Vagina (tissue), 2 donors: Measurements from ENCODE around the gene SIGLEC11.
"Not testable (repeated sequence)": the region's sequence is repeated elsewhere in the genome, so short reads cannot be mapped to it uniquely, and the experiment has no call there.

Experiments
- POLR2A ChIP-seq, 2 donors: fragments of 450-650 bp; IDR thresholded peaks; one replicate each; pipeline ENCODE4 v1.6.1; 2017; ENCODE audit warnings: antibody characterized with exemption in 2 of 2, mild to moderate bottlenecking in 2 of 2, moderate library complexity in 2 of 2
- TF ChIP-seq, protein P1 (sequence below), 3 experiments: fragments of 450-650 bp in 2 of 3; fragments of 200-600 bp in 1 of 3; sonication (generic) in 1 of 3; IDR thresholded peaks; one replicate each; pipeline ENCODE4 v1.5.1; 2017 to 2019; ENCODE audit warnings: antibody characterized with exemption in 3 of 3, mild to moderate bottlenecking in 2 of 3, moderate library complexity in 2 of 3

GRCh38 chr19:49958144-49958543, 2.8 kb downstream of the SIGLEC11 start:
- TF ChIP-seq, protein P1, sequence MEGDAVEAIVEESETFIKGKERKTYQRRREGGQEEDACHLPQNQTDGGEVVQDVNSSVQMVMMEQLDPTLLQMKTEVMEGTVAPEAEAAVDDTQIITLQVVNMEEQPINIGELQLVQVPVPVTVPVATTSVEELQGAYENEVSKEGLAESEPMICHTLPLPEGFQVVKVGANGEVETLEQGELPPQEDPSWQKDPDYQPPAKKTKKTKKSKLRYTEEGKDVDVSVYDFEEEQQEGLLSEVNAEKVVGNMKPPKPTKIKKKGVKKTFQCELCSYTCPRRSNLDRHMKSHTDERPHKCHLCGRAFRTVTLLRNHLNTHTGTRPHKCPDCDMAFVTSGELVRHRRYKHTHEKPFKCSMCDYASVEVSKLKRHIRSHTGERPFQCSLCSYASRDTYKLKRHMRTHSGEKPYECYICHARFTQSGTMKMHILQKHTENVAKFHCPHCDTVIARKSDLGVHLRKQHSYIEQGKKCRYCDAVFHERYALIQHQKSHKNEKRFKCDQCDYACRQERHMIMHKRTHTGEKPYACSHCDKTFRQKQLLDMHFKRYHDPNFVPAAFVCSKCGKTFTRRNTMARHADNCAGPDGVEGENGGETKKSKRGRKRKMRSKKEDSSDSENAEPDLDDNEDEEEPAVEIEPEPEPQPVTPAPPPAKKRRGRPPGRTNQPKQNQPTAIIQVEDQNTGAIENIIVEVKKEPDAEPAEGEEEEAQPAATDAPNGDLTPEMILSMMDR (IDR thresholded peaks at IDR 0.05): not testable (repeated sequence)
- not testable (repeated sequence) for TF ChIP-seq POLR2A (IDR thresholded peaks at IDR 0.05)
